SK-N-SH (cell line): Measurements from ENCODE around the gene DOHH.

Experiments used
- FOXJ3 ChIP-seq: sonication (generic); formaldehyde crosslinking; IDR thresholded peaks from 2 replicates; pipeline ENCODE4 v1.5.1; 2020; ENCODE audit warnings: mild to moderate bottlenecking, missing genetic modification reagents
- FOXM1 ChIP-seq: IDR thresholded peaks from 2 replicates; pipeline ENCODE4 v1.4.0; 2012; ENCODE audit warnings: low read depth, mild to moderate bottlenecking
- GABPA ChIP-seq: IDR thresholded peaks from 2 replicates; pipeline ENCODE4 v1.4.0; 2012; ENCODE audit warnings: low read depth, mild to moderate bottlenecking
- POLR2AphosphoS5 ChIP-seq: IDR thresholded peaks from 2 replicates; pipeline ENCODE4 v1.6.1; 2012; ENCODE audit warnings: low read depth, low read length
- RAD21 ChIP-seq: IDR thresholded peaks from 2 replicates; pipeline ENCODE4 v1.6.1; 2012; ENCODE audit warnings: mild to moderate bottlenecking, low read length
- SMC3 ChIP-seq: IDR thresholded peaks from 2 replicates; pipeline ENCODE4 v1.6.1; 2012; ENCODE audit warnings: low read depth, low read length, improper control_type of control experiment
- YY1 ChIP-seq: IDR thresholded peaks from 2 replicates; pipeline ENCODE4 v1.4.0; 2012; ENCODE audit warnings: low read depth, mild to moderate bottlenecking
- TF ChIP-seq, protein P1 (sequence below): IDR thresholded peaks from 2 replicates; pipeline ENCODE4 v1.4.0; 2012; ENCODE audit warnings: low read depth
- TF ChIP-seq, protein P2 (sequence below): fragments of 200-600 bp; sonication (generic); IDR thresholded peaks from 2 replicates; pipeline ENCODE4 v1.6.1; 2017; ENCODE audit warnings: antibody characterized with exemption, mild to moderate bottlenecking, moderate library complexity
- TF ChIP-seq, protein P3 (sequence below): IDR thresholded peaks from 2 replicates; pipeline ENCODE4 v1.4.0; 2012; ENCODE audit warnings: low read depth, borderline replicate concordance

DNA sequence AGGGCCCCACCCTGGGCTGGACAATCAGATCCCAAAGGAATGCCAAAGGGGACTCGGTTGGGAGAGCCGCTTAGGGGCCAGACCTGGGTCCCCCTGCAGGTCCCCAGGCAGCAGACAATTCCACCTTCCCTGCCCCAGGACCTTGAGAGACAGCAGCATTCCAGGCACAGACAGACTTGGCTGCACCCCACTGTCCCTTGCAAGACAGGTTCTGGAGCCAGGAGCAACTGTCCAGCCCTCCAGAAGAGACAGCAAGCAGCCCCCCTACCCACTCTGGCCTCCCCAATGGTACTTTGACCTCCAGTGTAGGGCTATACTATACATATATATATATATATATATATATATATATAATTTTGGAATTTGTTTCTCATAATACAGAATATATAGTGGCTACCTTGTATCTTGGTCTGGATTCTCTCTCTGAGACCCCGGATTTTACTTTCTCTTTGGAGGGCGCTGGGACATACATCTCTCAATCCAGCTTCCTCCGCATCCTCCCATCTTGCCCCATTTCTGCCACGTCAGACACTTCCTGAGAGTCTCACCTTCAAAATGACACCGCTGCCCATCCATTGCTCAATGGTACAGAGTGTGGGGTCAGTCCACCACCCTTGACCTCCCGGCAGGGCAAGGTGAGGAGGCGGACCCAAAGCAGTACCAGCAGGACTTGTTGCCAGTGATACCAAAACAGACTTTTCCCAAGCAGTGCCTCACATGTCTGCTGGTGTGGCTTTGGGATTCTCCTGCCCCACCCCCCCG, 32.9 kb downstream of the DOHH start:
- TF ChIP-seq POLR2AphosphoS5, result no peak
- TF ChIP-seq FOXM1, result no peak
- no peak for TF ChIP-seq SMC3
- TF ChIP-seq, protein P1, sequence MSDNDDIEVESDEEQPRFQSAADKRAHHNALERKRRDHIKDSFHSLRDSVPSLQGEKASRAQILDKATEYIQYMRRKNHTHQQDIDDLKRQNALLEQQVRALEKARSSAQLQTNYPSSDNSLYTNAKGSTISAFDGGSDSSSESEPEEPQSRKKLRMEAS, result no peak
- TF ChIP-seq, protein P2, sequence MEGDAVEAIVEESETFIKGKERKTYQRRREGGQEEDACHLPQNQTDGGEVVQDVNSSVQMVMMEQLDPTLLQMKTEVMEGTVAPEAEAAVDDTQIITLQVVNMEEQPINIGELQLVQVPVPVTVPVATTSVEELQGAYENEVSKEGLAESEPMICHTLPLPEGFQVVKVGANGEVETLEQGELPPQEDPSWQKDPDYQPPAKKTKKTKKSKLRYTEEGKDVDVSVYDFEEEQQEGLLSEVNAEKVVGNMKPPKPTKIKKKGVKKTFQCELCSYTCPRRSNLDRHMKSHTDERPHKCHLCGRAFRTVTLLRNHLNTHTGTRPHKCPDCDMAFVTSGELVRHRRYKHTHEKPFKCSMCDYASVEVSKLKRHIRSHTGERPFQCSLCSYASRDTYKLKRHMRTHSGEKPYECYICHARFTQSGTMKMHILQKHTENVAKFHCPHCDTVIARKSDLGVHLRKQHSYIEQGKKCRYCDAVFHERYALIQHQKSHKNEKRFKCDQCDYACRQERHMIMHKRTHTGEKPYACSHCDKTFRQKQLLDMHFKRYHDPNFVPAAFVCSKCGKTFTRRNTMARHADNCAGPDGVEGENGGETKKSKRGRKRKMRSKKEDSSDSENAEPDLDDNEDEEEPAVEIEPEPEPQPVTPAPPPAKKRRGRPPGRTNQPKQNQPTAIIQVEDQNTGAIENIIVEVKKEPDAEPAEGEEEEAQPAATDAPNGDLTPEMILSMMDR, result no peak
- TF ChIP-seq GABPA, result no peak
- TF ChIP-seq FOXJ3 (CRISPR knock-in tag), result no peak
- TF ChIP-seq, protein P3, sequence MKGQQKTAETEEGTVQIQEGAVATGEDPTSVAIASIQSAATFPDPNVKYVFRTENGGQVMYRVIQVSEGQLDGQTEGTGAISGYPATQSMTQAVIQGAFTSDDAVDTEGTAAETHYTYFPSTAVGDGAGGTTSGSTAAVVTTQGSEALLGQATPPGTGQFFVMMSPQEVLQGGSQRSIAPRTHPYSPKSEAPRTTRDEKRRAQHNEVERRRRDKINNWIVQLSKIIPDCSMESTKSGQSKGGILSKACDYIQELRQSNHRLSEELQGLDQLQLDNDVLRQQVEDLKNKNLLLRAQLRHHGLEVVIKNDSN, result no peak
- no peak for TF ChIP-seq YY1
- no peak for TF ChIP-seq RAD21
